GM19193 (cell line): Measurements from ENCODE around the gene BPIFB2.

ENCODE experiments used
- POLR2A ChIP-seq: IDR thresholded peaks from 4 replicates; pipeline ENCODE4 v1.6.1; 2011; ENCODE audit not compliant: insufficient read depth, insufficient read length; ENCODE audit errors: extremely low read depth

The BPIFB2 gene

GRCh38 chr20:32979201-32979998 is 28.1 kb upstream of the BPIFB2 start:
- no peak for TF ChIP-seq POLR2A

- no peak for TF ChIP-seq POLR2A
Measured at GRCh38 chr20:32980131-32980941, 27.2 kb upstream of the BPIFB2 start.

GRCh38 chr20:32980990-32981389 is 26.5 kb upstream of the BPIFB2 start:
- no peak for TF ChIP-seq POLR2A

- TF ChIP-seq POLR2A = no peak
Measured at GRCh38 chr20:32982617-32983458, 24.7 kb upstream of the BPIFB2 start.

- no peak for TF ChIP-seq POLR2A
Measured at GRCh38 chr20:32983459-32984112, 23.9 kb upstream of the BPIFB2 start.

- TF ChIP-seq POLR2A = no peak
Measured at GRCh38 chr20:32984196-32984595, 23.3 kb upstream of the BPIFB2 start.

GRCh38 chr20:32984631-32985354 is 22.7 kb upstream of the BPIFB2 start:
- TF ChIP-seq POLR2A = no peak

- TF ChIP-seq POLR2A = no peak
Measured at GRCh38 chr20:32985596-32985995, 21.9 kb upstream of the BPIFB2 start.

- no peak for TF ChIP-seq POLR2A
Measured at GRCh38 chr20:32986331-32986966, 21.1 kb upstream of the BPIFB2 start.

GRCh38 chr20:32987044-32987825 is 20.3 kb upstream of the BPIFB2 start:
- no peak for TF ChIP-seq POLR2A

- TF ChIP-seq POLR2A = no peak
Measured at GRCh38 chr20:32988008-32988407, 19.5 kb upstream of the BPIFB2 start.

GRCh38 chr20:32989507-32990283 is 17.8 kb upstream of the BPIFB2 start:
- no peak for TF ChIP-seq POLR2A
